DND-41 (cell line): ENCODE data around the gene NUBPL.

ENCODE experiments used
- CTCF ChIP-seq: IDR thresholded peaks from 2 replicates; pipeline ENCODE4 v1.5.1; 2012; ENCODE audit warnings: borderline replicate concordance, low read length, moderate library complexity, mild to moderate bottlenecking; ENCODE audit not compliant: poor library complexity, severe bottlenecking; ENCODE audit errors: extremely low read depth
- EZH2 ChIP-seq: IDR thresholded peaks from 3 replicates; pipeline ENCODE4 v1.6.1; 2012; ENCODE audit warnings: borderline replicate concordance, low read depth, mild to moderate bottlenecking, moderate library complexity, low read length, inconsistent platforms; ENCODE audit not compliant: severe bottlenecking

- TF ChIP-seq CTCF: no peak
- TF ChIP-seq EZH2: no peak
Observed at GRCh38 chr14:31578266-31578665, 17.1 kb downstream of the NUBPL start.
